Fibroblast of skin of right biceps (primary cell): ENCODE results near the gene SPRYD4.

ENCODE experiments used
- DNase-seq: peaks from one replicate; pipeline ENCODE4 v3.0.0-alpha.2; 2013

SPRYD4 gene

GRCh38 chr12:56522411-56523193 is 54.2 kb downstream of the SPRYD4 start:
- DNase-seq = peak; percentile 59

DNA sequence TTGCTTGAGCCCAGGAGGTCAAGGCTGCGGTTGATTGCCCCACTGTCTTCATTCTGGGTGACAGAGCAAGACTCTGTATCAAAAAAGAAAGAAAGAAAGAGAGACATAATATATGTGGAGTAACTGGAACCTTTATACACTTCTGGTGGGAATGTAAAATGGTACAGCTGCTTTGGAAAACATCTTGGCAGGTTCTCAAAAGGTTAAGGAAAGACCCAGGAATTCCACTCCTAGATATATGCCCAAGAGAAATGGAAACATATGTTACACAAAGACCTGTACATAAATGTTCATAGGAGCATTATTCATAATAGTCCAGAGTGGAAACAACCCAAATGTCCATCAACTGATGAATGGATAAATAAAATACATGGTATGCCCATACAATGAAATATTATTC is 60.5 kb downstream of the SPRYD4 start:
- peak; percentile 32 for DNase-seq
